Mammary epithelial cell (primary cell): ENCODE measurements around the gene PLXNA2.

Experiments
- CTCF ChIP-seq, 2 donors: IDR thresholded peaks in 1 of 2; conservative IDR thresholded peaks in 1 of 2; 2 replicates each; pipeline ENCODE4 v1.5.1; 2011 to 2012; ENCODE audit warnings: inconsistent platforms in 2 of 2, low read length in 2 of 2, mild to moderate bottlenecking in 2 of 2, control low read depth in 1 of 2, low read depth in 1 of 2; ENCODE audit not compliant: insufficient read depth in 1 of 2; ENCODE audit errors: extremely low read depth in 1 of 2
- EZH2 ChIP-seq: IDR thresholded peaks from 2 replicates; pipeline ENCODE4 v1.6.1; 2012; ENCODE audit warnings: low read length, inconsistent platforms, borderline replicate concordance

- TF ChIP-seq CTCF (conservative IDR thresholded peaks at IDR 0.05 in 1 of 2, IDR thresholded peaks at IDR 0.05 in 1 of 2; ENCODE audit: extremely low read depth in 1 of 2, insufficient read depth in 1 of 2, low read depth in 1 of 2, low read length in 2 of 2) (no peak), EZH2 (no peak)
These were observed 2.0 kb downstream of the PLXNA2 start for GRCh38 chr1:208242146-208242545.
